Breast epithelium (tissue), 3 donors: Measurements from ENCODE around the gene DACT2.

Experiments used
- POLR2A ChIP-seq: fragments of 450-650 bp; IDR thresholded peaks from one replicate; pipeline ENCODE4 v1.6.1; 2016; ENCODE audit warnings: antibody characterized with exemption, mild to moderate bottlenecking, moderate library complexity
- POLR2AphosphoS5 ChIP-seq, 3 donors: sonication (generic); formaldehyde crosslinking; IDR thresholded peaks; one replicate each; pipeline ENCODE4 v1.6.1; 2017; ENCODE audit warnings: antibody characterized with exemption in 3 of 3
- TF ChIP-seq, protein P1 (sequence below), 3 donors: fragments of 450-650 bp; IDR thresholded peaks; one replicate each; pipeline ENCODE4 v1.5.1; 2016 to 2017; ENCODE audit warnings: antibody characterized with exemption in 3 of 3, mild to moderate bottlenecking in 3 of 3, moderate library complexity in 3 of 3

DNA sequence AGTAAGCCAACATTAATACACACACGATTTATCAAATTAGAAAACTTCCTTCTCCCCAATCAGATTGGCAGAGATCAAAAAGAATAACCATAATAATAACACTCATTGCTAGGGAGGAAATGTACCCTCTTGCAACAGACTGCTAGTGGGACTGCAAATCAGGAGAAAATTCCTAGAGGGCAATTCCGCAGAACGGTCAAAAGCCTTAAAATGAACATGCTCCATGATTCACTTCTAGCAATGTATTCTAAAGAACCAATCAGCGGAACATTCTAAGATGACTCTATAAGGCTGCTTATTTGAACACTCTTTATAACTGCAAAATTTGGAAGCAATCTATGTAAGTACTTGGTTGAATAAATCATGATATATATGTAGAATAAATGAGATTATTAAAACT lies 8.5 kb upstream of the DACT2 start:
- TF ChIP-seq POLR2A (no peak), POLR2AphosphoS5 (IDR thresholded peaks at IDR 0.05) (no peak)
- TF ChIP-seq, protein P1, sequence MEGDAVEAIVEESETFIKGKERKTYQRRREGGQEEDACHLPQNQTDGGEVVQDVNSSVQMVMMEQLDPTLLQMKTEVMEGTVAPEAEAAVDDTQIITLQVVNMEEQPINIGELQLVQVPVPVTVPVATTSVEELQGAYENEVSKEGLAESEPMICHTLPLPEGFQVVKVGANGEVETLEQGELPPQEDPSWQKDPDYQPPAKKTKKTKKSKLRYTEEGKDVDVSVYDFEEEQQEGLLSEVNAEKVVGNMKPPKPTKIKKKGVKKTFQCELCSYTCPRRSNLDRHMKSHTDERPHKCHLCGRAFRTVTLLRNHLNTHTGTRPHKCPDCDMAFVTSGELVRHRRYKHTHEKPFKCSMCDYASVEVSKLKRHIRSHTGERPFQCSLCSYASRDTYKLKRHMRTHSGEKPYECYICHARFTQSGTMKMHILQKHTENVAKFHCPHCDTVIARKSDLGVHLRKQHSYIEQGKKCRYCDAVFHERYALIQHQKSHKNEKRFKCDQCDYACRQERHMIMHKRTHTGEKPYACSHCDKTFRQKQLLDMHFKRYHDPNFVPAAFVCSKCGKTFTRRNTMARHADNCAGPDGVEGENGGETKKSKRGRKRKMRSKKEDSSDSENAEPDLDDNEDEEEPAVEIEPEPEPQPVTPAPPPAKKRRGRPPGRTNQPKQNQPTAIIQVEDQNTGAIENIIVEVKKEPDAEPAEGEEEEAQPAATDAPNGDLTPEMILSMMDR (IDR thresholded peaks at IDR 0.05): no peak
